IMR-90 (cell line): Measurements from ENCODE around the gene HDAC7. TPM values are rescaled to one million over a fixed set of nuclear protein-coding genes. Genes with fewer than 3 reads are reported as not detected.

Source experiments
- ATAC-seq: fragments of 200-7000 bp; cut with Tn5 transposase; 2 replicates; pipeline ENCODE4 v1.9.1; 2020; ENCODE audit warnings: low read depth, mild to moderate bottlenecking, moderate library complexity
- BruUV-seq: library from RNA; stranded (reverse); fragments of 400-500 nt; replicated peaks from 2 replicates; lab custom pipeline; 2021; lab: Mats Ljungman, UMichigan
- CTCF ChIA-PET: fragments of 300-600 bp; formaldehyde crosslinking; extraction: SDS; loops from one replicate; lab custom pipeline; 2021; ENCODE audit warnings: antibody characterized with exemption; lab: Yijun Ruan, JAX
- POLR2A ChIA-PET: fragments of 300-600 bp; sonication (Branson Sonifier 250); formaldehyde crosslinking; loops from one replicate; lab custom pipeline; 2022; ENCODE audit warnings: antibody characterized with exemption; ENCODE audit not compliant: unreplicated experiment; lab: Charles Lee
- DNase-seq: peaks from one replicate; pipeline ENCODE4 v3.0.0; 2013
- H2AFZ ChIP-seq: replicated peaks from 2 replicates; pipeline ENCODE3; 2013; ENCODE audit warnings: low read length, mild to moderate bottlenecking; ENCODE audit not compliant: poor library complexity
- H2AK5ac ChIP-seq: 2 replicates; pipeline ENCODE4 v1.6.1; 2013; ENCODE audit warnings: low read depth, low read length, inconsistent platforms
- H2AK9ac ChIP-seq: replicated peaks from 2 replicates; pipeline ENCODE3; 2013; ENCODE audit warnings: mild to moderate bottlenecking, low read depth, low read length, moderate library complexity; ENCODE audit not compliant: poor library complexity
- H2BK120ac ChIP-seq: 2 replicates; pipeline ENCODE4 v1.6.1; 2013; ENCODE audit warnings: low read depth, low read length, inconsistent platforms
- H2BK15ac ChIP-seq: 3 replicates; pipeline ENCODE4 v1.6.1; 2013; ENCODE audit warnings: low read depth, low read length, inconsistent platforms
- H2BK20ac ChIP-seq: 2 replicates; pipeline ENCODE4 v1.6.1; 2013; ENCODE audit warnings: low read depth, mild to moderate bottlenecking, inconsistent platforms, low read length, moderate library complexity
- H2BK5ac ChIP-seq: 2 replicates; pipeline ENCODE4 v1.6.1; 2013; ENCODE audit warnings: mild to moderate bottlenecking, low read depth, low read length, inconsistent platforms; ENCODE audit not compliant: poor library complexity, severe bottlenecking
- H3K14ac ChIP-seq: replicated peaks from 2 replicates; pipeline ENCODE4 v1.6.1; 2013; ENCODE audit warnings: low read depth, low read length, inconsistent platforms
- H3K18ac ChIP-seq: 2 replicates; pipeline ENCODE4 v1.6.1; 2013; ENCODE audit warnings: low read depth, low read length, control low read depth
- H3K23ac ChIP-seq: 2 replicates; pipeline ENCODE4 v1.6.1; 2013; ENCODE audit warnings: low read depth, low read length, inconsistent platforms
- H3K27ac ChIP-seq: 2 replicates; pipeline ENCODE4 v1.5.1; 2013; ENCODE audit warnings: mild to moderate bottlenecking, control low read depth, low read length; ENCODE audit not compliant: insufficient read depth
- H3K27me3 ChIP-seq: 2 replicates; pipeline ENCODE4 v1.6.1; 2013; ENCODE audit warnings: low read length; ENCODE audit not compliant: control insufficient read depth, insufficient read depth
- H3K36me3 ChIP-seq: 2 replicates; pipeline ENCODE4 v1.6.1; 2013; ENCODE audit warnings: low read length, mixed read lengths; ENCODE audit not compliant: control insufficient read depth, insufficient read depth
- H3K4ac ChIP-seq: 2 replicates; pipeline ENCODE4 v1.6.1; 2013; ENCODE audit warnings: low read depth, low read length, inconsistent platforms
- H3K4me1 ChIP-seq: 2 replicates; pipeline ENCODE4 v1.6.1; 2013; ENCODE audit warnings: low read length, mixed read lengths; ENCODE audit not compliant: control insufficient read depth, insufficient read depth
- H3K4me2 ChIP-seq: 2 replicates; pipeline ENCODE4 v1.6.1; 2013; ENCODE audit warnings: low read depth, mild to moderate bottlenecking, control low read depth, low read length, moderate library complexity
- H3K4me3 ChIP-seq: 2 replicates; pipeline ENCODE4 v1.5.1; 2013; ENCODE audit warnings: low read depth, mild to moderate bottlenecking, control low read depth, low read length, moderate library complexity; ENCODE audit not compliant: insufficient read depth
- H3K56ac ChIP-seq: 2 replicates; pipeline ENCODE4 v1.6.1; 2013; ENCODE audit warnings: low read length, inconsistent platforms; ENCODE audit not compliant: insufficient read depth; ENCODE audit errors: extremely low read depth
- H3K79me1 ChIP-seq, 2 experiments: 2 replicates each; pipeline ENCODE4 v1.6.1; 2013; ENCODE audit warnings: low read length in 2 of 2, inconsistent platforms in 1 of 2, low read depth in 1 of 2
- H3K9ac ChIP-seq: 2 replicates; pipeline ENCODE4 v1.6.1; 2013; ENCODE audit warnings: low read depth, low read length, control low read depth
- H3K9me1 ChIP-seq: 2 replicates; pipeline ENCODE4 v1.6.1; 2013; ENCODE audit warnings: low read length, inconsistent platforms; ENCODE audit not compliant: insufficient read depth
- H3K9me3 ChIP-seq: 2 replicates; pipeline ENCODE4 v1.6.1; 2013; ENCODE audit warnings: low read length; ENCODE audit not compliant: control insufficient read depth, insufficient read depth
- H4K20me1 ChIP-seq: 2 replicates; pipeline ENCODE4 v1.6.1; 2013; ENCODE audit warnings: low read length, inconsistent platforms; ENCODE audit not compliant: insufficient read depth
- H4K5ac ChIP-seq: 2 replicates; pipeline ENCODE4 v1.6.1; 2013; ENCODE audit warnings: mild to moderate bottlenecking, low read depth, low read length, control low read depth
- H4K8ac ChIP-seq, 2 experiments: 2 replicates each; pipeline ENCODE4 v1.6.1; 2013; ENCODE audit warnings: low read depth in 2 of 2, low read length in 2 of 2, control low read depth in 1 of 2, inconsistent platforms in 1 of 2
- H4K91ac ChIP-seq: 2 replicates; pipeline ENCODE4 v1.6.1; 2013; ENCODE audit warnings: low read depth, low read length, inconsistent platforms; ENCODE audit not compliant: insufficient read depth
- BHLHE40 ChIP-seq: fragments of 150-350 bp; IDR thresholded peaks from 2 replicates; pipeline ENCODE4 v1.6.1; 2016; ENCODE audit warnings: mild to moderate bottlenecking, low read depth, low read length
- WGBS, 2 experiments: methylation state at CpG; one replicate each; pipeline versions ENCODE4 v1.1.5 to v1.1.7; 2013; ENCODE audit warnings: missing lambda C conversion rate in 2 of 2; ENCODE audit not compliant: insufficient read length in 1 of 2; ENCODE audit errors: extremely low coverage in 2 of 2; 5-methylcytosine and 5-hydroxymethylcytosine counted together
- dilution Hi-C: fragments of 300-500 bp; cut with HindIII; formaldehyde crosslinking; loops from one replicate; pipeline ENCODE4 v1.14.3; 2018; ENCODE audit warnings: low sequenced_read_pairs; ENCODE audit not compliant: unreplicated experiment
- in situ Hi-C: fragments of 300-500 bp; cut with MboI; formaldehyde crosslinking; loops from 3 replicates; pipeline ENCODE4 v1.14.3; 2019; ENCODE audit warnings: low sequenced_read_pairs, inconsistent platforms, mixed read lengths
- intact Hi-C: fragments of 100-400 bp; cut with micrococcal nuclease; formaldehyde crosslinking; loops from 2 replicates; pipeline ENCODE4 v1.10.0; 2022
- polyA plus RNA-seq, 3 experiments: library from polyadenylated mRNA; depleted of rRNA; stranded (reverse); fragments of >200 nt; gene quantifications; 2 replicates each; pipeline ENCODE4 v1.2.3, GENCODE V29; 2012; ENCODE audit warnings: low replicate concordance in 1 of 3
- total RNA-seq: library from RNA; depleted of rRNA; stranded (reverse); fragments of >200 nt; gene quantifications from 2 replicates; pipeline ENCODE4 v1.2.3, GENCODE V29; 2012

HDAC7 gene
- total and polyA plus RNA-seq, 2 of the 4 experiments (the other 2 are of a cell fraction), result 10.4 to 64.7 TPM

- Histone ChIP-seq H3K4ac (no peak overlapping the region), H3K23ac (no peak overlapping the region), H4K5ac (no peak overlapping the region), H2BK120ac (no peak overlapping the region), H3K27ac (no peak overlapping the region), H2AK9ac (no peak overlapping the region), H3K9me3 (no peaks in the 10 kb centered on the region), H3K27me3 (no peaks in the 10 kb centered on the region), H2BK20ac (no peak overlapping the region), H3K14ac (no peak overlapping the region), H4K8ac (no peak overlapping the region), H3K4me2 (no peak overlapping the region), H3K18ac (no peak overlapping the region), H2AFZ (no peak overlapping the region), H4K20me1 (peaks cover 33% of the 10 kb centered on the region), H3K56ac (no peak overlapping the region), H3K9ac (no peak overlapping the region), H3K79me1 (peaks cover 12 to 37% of the 10 kb centered on the region in 2 experiments), H2BK15ac (no peak overlapping the region), H3K9me1 (peaks cover 3% of the 10 kb centered on the region; the same call in 1 of the 2 replicates), H4K91ac (no peak overlapping the region), H2AK5ac (no peak overlapping the region), H3K4me3 (no peak overlapping the region), H3K4me1 (peaks cover 5% of the 10 kb centered on the region; the same call in 1 of the 2 replicates), H3K36me3 (peaks cover 74% of the 10 kb centered on the region), H2BK5ac (no peak overlapping the region)
- WGBS, 2 experiments, result 97% methylated on average over 12 of the region's 21 CpGs; no CpG with 5 or more reads in 1 of the 2 experiments
- no peak for TF ChIP-seq BHLHE40
- dilution Hi-C loops (no loop called here), in situ Hi-C loops (no loop called here), intact Hi-C loops (no loop called here)
- BruUV-seq, result no TSS peak
- DNase-seq (no peak), ATAC-seq (no peak)
- ChIA-PET POLR2A (no interaction called here), CTCF (no interaction called here)
Observed at GRCh38 chr12:47795121-47795813, 24.4 kb downstream of the HDAC7 start.
